Fibroblast of mammary gland (primary cell): ENCODE data around the gene DAB2.
A peak's percentile ranks its signal among the peaks of the same experiment; 100 is the strongest.

Experiments
- DNase-seq: peaks from one replicate; pipeline ENCODE4 v3.0.0-alpha.2; 2010; ENCODE audit warnings: low read depth
- H3K4me3 ChIP-seq: 2 replicates; pipeline ENCODE4 v1.5.1; 2011; ENCODE audit warnings: low read depth, mild to moderate bottlenecking, low read length, moderate library complexity; ENCODE audit not compliant: control insufficient read depth
- CTCF ChIP-seq: conservative IDR thresholded peaks from 2 replicates; pipeline ENCODE4 v1.5.1; 2011; ENCODE audit warnings: low read depth, low read length, inconsistent platforms; ENCODE audit not compliant: control insufficient read depth, insufficient read depth

Gene DAB2

GRCh38 chr5:39422728-39423285 is 2.0 kb downstream of the DAB2 start:
- no peak for DNase-seq
- peak overlapping the region; percentile 95 for H3K4me3 ChIP-seq
- TF ChIP-seq CTCF: no peak

GRCh38 chr5:39422036-39422606 is 2.7 kb downstream of the DAB2 start:
- peak; percentile 32 for DNase-seq
- H3K4me3 ChIP-seq: peak overlapping the region; percentile 95
- TF ChIP-seq CTCF: no peak

GRCh38 chr5:39420482-39421145 is 4.2 kb downstream of the DAB2 start:
- TF ChIP-seq CTCF: no peak

GRCh38 chr5:39419796-39420195 is 5.0 kb downstream of the DAB2 start:
- H3K4me3 ChIP-seq: no peak overlapping the region
- TF ChIP-seq CTCF: no peak
- no peak for DNase-seq

More at GRCh38 chr5:39420482-39421145, 4.2 kb downstream of the DAB2 start:
- no peak overlapping the region for H3K4me3 ChIP-seq
- DNase-seq: peak; percentile 88

GRCh38 chr5:39417979-39418378 is 6.8 kb downstream of the DAB2 start:
- TF ChIP-seq CTCF: no peak
- no peak overlapping the region for H3K4me3 ChIP-seq
- DNase-seq: no peak

GRCh38 chr5:39415201-39415600 is 9.6 kb downstream of the DAB2 start:
- H3K4me3 ChIP-seq: no peak overlapping the region
- DNase-seq: no peak
- no peak for TF ChIP-seq CTCF
